ENCODE data around the gene VAX1.

DNA sequence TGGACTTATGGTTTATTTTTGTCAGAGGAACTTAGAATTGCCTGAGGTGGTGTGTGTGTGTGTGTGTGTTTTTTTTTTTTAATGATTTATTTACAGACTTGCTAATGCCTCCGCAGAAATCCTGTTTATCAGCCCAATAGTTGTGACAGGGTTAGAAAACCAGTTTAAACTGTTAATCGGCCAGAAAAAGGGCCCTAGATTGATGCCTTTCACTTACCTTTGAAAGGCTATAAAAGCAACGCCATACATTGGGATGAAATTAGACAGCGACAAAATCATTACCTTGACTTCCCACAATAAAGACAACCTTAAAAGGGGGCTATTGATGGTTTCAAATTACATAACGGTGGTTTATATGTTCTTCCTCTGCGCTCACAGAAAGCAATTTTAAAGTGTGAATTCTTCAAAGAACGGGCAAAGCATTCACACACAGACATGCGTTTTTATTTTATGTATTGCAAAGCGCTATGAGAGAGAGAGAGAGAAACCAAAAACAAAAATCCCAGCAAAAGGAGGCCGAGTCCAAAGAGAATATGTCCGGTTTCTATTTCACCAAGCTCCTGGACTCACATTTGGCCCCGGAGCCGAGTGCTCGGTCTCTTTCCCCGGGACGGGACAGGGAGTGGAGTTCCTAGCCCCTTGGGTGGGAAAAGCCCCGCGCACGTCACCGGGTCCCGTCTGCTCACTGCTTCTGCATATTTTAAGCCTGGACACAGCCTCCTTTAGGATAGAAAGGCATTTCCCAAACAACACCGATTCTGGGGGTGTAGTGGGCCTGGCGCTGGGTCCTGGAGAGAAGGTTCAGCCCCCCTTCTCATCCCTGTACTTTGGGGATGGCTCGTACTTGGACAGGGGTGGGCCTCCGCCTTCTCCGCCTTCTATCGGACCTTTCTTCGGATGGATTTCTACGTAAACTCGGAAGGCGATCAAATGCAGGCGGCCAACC, 26.8 kb upstream of the VAX1 start:
- TF ChIP-seq POLR2A (IDR thresholded peaks at IDR 0.05) (no peak), POLR2AphosphoS5 (IDR thresholded peaks at IDR 0.05) (no peak)
- TF ChIP-seq, protein P1, sequence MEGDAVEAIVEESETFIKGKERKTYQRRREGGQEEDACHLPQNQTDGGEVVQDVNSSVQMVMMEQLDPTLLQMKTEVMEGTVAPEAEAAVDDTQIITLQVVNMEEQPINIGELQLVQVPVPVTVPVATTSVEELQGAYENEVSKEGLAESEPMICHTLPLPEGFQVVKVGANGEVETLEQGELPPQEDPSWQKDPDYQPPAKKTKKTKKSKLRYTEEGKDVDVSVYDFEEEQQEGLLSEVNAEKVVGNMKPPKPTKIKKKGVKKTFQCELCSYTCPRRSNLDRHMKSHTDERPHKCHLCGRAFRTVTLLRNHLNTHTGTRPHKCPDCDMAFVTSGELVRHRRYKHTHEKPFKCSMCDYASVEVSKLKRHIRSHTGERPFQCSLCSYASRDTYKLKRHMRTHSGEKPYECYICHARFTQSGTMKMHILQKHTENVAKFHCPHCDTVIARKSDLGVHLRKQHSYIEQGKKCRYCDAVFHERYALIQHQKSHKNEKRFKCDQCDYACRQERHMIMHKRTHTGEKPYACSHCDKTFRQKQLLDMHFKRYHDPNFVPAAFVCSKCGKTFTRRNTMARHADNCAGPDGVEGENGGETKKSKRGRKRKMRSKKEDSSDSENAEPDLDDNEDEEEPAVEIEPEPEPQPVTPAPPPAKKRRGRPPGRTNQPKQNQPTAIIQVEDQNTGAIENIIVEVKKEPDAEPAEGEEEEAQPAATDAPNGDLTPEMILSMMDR (IDR thresholded peaks at IDR 0.05): no peak

Data from upper lobe of left lung (tissue), 4 donors.